Measurements from ENCODE around the gene LRRC10B.

DNA sequence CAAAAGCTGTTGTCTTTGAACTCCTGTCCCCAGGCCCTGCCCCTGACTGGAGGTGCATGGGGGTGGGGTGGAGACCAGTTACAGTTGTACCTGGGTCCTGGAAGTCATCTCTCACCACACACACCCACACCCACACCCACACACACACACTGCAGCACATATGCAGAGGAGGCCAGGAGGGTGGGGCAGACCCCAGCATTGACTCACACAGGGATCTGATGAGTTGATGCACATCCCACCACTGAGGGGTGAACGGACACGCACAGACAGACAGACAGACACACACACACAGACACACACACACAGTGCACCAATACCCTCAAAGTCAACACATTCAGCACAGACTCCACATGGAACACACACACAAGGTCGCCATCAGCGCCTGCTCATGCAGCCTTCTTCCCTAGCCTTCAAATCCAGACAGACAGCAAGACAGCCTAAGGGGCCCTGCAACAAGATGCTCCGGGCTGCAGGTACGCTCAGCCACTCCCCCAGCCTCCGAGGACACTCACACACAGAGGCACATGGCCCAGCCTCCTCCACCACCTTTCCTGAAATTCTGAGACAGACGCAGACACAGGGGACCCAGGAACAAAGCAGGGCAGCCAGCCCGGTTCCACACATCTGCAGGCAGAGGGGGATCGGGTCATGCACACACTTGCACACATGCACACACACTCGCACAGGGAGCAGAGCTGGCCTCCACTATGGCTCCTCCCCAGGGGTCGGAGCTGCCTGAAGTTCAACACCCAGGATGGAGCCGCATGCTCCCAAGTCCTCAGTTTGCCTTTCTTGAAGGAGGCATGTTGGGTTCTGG is 45.8 kb downstream of the LRRC10B start:
- TF ChIP-seq SUZ12 (IDR thresholded peaks at IDR 0.05; ENCODE audit: extremely low read depth, insufficient read depth, insufficient read length) (no peak), ZNF274 (IDR thresholded peaks at IDR 0.05; ENCODE audit: low read depth, low read length) (no peak)
